ENCODE data around the gene SPTAN1.
"Not testable (repeated sequence)": the region's sequence is repeated elsewhere in the genome, so short reads cannot be mapped to it uniquely, and the experiment has no call there.

Gene SPTAN1

DNA sequence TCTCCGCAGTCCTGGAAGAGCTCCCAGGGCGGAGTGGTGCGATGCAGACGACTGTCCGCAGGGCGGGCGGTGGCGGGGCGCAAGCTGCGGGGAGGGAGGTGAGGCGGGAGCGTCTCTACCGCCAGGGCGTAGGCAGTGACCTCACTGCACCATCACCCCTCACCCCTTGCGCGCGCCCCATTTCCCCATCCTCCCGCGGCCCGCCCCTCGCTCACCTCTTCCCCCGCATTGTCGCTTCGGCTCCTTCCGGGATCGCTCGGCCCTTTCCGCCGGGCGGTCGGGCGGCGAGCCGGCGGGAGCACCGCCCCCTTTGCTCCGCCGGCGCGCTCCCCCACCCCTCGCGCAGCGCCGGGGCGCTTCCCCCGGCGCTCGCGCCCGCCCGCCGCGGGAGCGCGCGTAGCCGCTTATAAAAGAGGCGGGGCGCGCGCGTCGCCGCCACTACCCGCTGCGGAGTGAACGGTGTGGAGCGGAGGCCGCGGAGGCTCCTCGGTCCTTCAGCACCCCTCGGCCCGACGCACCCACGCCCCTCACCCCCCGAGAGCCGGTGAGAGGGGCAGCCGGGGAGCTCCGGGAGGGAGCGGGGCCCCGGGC, at the start of gene SPTAN1:
Gene SPTAN1, plus strand, starts transcription at position 435 of the 591 bp plus-strand sequence. CDS start 14,154 bp downstream, outside the sequence.
- DNase-seq: peak; percentile 99

- not testable (repeated sequence) for DNase-seq
These were observed 49.0 kb upstream of the SPTAN1 start for GRCh38 chr9:128503415-128503825.

GRCh38 chr9:128503870-128504269, 48.5 kb upstream of the SPTAN1 start:
- DNase-seq: no peak

GRCh38 chr9:128504485-128505413, 47.6 kb upstream of the SPTAN1 start, which contains the start of gene GLE1:
TSS of gene GLE1 (plus strand) at chr9:128504719. CDS start at chr9:128504806, 87 bp downstream.
- peak; percentile 99 for DNase-seq

DNA sequence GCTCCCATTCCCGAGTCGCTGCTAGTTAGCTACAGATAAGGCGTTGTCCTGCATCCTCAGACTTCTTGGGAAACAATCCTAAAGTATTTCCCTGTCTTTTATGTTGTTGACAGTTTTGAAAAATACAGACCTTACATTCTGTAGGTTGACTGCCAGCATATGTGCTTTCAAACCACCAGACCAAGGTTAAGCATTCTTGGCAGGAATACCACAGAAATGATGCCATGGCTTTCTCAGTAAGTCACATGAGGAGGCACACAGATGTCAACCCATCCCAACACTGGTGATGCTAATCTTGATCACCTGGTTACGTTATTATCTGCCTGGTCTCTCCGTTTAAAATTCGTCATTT, 47.0 kb upstream of the SPTAN1 start:
- DNase-seq: no peak

DNA sequence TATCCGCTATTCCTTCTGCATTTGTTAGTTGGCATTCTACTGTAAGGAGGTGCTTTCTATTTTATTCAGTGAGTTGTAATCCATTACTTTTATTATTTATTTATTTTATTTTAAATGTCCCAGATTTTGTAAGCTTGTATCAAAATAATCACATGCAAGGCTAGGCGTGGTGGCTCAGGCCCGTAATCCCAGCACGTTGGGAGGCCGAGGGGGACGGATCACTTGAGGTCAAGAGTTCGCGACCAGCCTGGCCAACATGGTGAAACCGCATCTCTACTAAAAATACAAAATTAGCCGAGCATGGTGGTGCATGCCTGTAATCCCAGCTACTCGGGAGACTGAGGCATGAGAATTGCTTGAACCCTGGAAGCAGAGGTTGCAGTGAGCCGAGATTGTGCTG, 46.5 kb upstream of the SPTAN1 start:
- not testable (repeated sequence) for DNase-seq

DNA sequence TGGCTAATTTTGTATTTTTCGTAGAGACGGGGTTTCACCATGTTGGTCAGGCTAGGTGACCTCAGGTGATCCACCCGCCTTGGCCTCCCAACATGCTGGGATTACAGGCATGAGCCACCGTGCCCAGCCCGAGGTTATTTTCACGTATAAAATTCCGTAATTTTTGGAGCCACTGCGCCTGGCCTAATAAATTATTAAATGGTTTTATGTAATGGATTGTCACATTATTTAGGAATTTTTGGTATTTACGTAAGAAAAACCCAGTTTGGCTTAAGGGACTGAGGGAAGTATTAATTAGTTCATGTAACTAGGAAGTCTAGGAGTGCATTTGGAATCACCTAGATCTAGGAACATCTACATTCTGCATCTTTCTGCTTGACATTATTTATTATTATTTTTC, 39.6 kb upstream of the SPTAN1 start:
- no peak for DNase-seq

DNA sequence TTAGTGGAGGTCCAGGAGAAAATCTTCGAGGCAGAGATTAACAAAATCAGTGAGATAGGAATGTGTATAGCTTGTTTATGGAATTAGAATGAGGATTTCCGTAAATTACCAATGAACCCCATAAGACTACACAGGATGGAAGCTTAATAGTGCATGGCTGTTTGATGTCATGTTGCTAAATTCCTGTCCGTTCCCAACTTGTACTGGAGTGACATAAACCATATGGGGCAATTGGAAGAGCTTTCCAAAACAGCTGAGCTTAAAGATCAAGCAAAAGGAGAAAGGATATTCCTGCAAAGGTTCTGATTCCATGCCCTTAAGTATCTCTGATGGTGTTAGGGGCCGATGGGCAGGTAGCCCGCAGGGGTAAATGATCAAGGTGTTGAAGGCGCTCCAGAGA, 30.4 kb upstream of the SPTAN1 start:
- DNase-seq: no peak

DNA sequence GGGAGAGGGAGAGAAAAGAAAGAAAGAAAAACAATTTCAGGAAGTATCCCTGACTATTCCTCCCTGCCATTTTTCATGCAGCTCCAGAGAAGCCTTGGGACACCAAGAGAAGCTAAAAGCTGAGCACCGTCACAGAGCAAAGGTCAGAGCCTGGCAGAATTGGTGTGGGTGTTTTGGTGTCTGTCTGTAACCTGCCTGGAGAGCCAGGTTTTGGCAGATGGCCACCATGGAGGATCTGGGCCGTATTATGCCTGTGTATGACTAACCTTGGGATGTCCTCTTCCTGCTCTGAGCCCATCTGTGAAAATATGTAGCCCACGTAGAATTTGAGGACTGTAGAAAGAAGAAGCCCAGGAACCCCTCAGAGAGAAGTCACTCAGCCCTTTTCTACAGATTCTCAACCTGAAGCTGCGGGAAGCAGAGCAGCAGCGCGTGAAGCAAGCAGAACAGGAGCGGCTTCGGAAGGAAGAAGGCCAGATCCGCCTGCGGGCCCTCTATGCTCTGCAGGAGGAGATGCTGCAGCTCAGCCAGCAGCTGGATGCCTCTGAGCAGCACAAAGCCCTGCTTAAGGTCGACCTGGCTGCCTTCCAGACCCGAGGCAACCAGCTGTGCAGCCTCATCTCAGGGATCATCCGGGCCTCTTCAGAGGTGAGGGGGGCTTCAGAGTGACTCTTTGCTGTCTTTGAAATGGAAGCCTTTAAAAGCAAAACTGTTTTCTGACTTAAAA, 29.0 kb upstream of the SPTAN1 start:
- no peak for DNase-seq

GRCh38 chr9:128526720-128527119, 25.7 kb upstream of the SPTAN1 start:
- DNase-seq: no peak

- no peak for DNase-seq
These were observed 23.8 kb upstream of the SPTAN1 start for GRCh38 chr9:128528445-128529160.

DNA sequence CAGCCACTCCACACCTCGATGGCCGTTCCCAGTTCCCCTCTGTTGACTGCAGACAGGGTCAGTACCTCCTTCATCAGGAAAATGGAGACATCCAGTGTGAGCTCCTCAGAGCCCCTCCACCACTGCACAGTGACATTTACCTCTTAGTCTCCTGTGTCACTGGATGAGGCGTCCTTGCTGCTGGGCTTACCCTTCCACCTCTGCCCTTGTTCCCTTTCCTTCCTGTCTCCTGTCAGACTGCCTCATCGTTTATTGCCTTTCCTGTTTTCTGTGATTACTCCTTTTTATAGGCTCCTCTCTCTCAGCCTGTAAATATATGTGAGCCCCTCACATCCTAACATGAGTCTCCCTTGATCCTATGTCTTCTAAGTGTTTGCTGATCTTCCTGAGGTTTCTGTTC, 23.2 kb upstream of the SPTAN1 start:
- DNase-seq: no peak

DNA sequence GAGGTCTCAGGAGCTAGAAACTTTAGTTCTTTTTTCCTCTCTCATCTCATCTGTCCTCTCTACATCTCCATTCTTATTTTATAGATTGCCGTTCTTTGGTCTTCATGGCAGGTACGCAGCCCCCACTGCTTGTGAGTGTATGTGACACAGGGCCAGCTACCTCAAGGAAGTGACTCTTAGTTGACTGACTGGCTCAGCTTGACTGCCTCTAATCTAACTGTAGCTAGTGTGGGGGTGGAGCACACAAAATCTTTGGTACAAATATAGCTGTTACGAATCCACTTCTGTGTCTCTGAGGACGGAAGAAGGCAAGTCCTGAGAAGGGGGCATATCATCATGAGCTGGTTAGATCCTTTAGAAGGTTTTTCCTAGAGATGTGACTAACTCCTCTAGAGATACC, 19.8 kb upstream of the SPTAN1 start:
- DNase-seq: no peak

GRCh38 chr9:128540634-128541360, 11.6 kb upstream of the SPTAN1 start:
- no peak for DNase-seq

GRCh38 chr9:128546504-128546903, 5.9 kb upstream of the SPTAN1 start:
- DNase-seq: no peak

GRCh38 chr9:128548876-128549275, 3.5 kb upstream of the SPTAN1 start:
- DNase-seq: no peak

DNA sequence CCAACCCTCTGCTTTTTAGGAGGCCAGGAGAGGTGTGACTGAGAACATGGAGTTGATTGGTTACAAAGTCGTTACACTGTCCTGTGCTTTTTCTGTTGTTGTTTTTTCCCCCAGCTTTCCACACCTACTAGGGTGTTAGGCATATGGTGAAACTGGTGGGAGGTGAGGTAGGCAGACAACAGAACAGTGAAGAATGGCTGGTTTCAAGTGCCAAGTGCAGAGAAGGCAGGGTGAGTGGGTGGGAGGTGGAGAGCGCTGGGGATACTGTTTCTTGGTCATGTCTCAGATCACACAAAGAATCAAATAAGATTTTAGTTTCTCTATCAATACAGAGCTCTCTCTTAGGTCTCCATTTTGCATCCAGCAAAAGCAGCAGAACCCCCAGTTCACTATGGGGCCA, 2.2 kb upstream of the SPTAN1 start:
- no peak for DNase-seq

DNA sequence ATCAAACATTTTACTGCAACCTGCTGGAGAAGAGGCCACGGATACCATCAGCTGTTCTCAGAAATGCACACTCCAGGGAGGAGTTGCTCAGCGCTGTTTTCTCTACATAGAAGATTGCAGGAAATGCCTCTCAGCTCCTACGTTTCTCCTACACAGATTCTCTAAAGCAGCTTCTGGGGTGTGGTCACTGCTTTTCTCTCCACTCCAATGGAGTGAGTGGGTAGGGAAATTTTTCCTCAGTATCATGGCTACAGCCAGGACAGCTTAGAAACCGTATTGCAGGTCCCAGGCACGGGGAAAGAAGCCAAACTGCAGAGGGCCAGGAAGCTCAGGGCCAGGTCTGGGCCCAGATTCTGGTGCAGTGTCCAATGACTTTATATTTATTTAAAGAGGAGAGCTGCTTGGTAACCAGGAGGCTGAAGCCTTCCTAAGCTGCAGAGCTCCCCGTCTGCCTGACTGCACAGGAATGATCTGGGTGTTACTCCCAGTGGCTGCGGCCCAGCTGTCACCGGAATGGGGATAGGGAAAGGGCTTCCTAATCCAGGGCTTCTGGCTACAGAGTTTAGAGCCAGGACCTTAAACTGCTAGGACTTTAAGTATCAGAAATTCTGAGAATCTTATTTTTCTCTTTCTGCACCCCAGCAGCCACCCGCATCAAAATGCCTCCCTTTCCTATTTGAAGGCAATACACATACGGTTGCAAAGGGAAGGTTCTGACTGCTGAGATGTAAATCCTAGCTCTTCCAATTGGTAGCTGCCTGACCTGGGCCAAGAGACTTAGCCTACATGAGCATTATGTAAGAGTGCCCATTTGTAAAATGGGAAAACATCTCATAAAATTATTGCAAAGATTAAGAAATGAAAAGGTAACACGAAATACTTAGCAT, 1.4 kb upstream of the SPTAN1 start:
- DNase-seq: no peak

- no peak for DNase-seq
These were observed 682 bp upstream of the SPTAN1 start for GRCh38 chr9:128551657-128552152.

DNA sequence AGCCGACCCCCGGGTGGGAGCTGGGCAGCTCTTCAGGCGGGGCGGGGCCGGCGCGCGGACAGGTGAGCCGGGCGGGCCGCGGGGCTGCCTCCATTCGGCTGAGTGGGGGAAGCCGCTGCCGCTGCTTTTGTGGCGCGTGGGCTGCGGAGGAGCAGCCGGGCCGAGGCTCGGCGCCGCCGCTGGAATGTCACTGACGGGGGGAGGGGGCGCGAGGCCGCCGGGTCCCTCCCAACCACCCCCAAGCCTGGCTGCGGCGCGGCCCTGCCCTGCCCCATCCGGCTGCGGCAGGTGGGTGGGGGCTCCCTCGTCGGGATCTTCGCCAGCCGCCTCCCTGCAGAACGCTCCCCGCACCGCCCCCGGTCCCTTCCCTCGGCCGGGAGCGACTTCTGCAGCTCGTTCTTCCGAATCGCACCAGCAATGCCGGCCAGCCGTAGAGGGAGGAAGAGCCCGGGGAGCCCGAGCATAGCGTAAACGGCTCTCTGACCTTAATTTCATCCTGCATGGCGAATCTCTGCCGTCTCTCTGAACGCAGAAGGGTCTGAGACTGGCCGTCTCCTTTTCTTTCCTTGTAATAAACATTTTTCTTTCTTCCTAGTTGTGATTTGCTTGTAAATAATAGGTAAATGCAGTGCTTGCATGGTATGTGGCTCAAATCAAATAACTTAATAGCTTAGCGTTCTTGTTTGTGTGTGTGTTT, 505 bp downstream of the SPTAN1 start:
- peak; percentile 67 for DNase-seq

Data from activated CD4-positive, CD25-positive, alpha-beta regulatory T cell treated with anti-CD3 and anti-CD28 coated beads, Interleukin-2, amount 50 U/mL, for 72 hours (primary cell).